ENCODE results near the gene ARMC3.
"Not testable (repeated sequence)": the region's sequence is repeated elsewhere in the genome, so short reads cannot be mapped to it uniquely, and the experiment has no call there.

ARMC3 gene

DNA sequence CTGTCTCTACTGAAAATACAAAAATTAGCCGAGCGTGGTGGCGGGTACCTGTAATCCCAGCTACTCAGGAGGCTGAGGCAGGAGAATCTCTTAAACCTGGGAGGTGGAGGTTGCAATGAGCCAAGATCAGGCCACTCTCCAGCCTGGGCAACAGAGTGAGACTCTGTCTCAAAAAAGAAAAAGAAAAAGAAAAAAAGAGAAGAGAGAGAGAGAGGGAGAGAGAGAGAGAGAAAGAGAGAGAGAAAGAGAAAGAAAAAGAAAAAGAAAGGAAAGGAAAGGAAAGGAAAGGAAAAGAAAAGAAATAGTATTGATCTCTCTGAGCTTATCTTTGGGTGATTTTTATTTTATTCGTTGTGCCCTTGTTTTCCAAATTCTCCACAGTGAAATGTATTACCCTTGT, 1.2 kb downstream of the ARMC3 start:
- not testable (repeated sequence) for DNase-seq

DNA sequence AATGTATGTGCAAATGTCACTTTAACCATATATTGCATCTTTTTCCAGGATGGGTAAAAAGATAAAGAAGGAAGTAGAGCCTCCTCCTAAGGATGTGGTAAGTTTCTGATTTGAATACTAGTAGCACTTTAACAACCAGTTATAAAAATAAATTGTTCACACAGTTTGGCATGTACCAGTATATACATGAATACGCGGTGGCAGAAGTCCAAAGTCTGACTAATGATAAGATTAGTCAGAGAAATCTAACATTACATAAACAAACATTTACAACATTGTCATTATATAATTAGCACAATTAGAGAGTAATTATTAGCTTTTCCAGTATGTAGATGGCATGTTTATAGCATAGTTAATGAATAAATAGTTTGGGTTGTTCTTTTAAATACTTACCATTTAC, 4.1 kb downstream of the ARMC3 start:
- DNase-seq = no peak

DNA sequence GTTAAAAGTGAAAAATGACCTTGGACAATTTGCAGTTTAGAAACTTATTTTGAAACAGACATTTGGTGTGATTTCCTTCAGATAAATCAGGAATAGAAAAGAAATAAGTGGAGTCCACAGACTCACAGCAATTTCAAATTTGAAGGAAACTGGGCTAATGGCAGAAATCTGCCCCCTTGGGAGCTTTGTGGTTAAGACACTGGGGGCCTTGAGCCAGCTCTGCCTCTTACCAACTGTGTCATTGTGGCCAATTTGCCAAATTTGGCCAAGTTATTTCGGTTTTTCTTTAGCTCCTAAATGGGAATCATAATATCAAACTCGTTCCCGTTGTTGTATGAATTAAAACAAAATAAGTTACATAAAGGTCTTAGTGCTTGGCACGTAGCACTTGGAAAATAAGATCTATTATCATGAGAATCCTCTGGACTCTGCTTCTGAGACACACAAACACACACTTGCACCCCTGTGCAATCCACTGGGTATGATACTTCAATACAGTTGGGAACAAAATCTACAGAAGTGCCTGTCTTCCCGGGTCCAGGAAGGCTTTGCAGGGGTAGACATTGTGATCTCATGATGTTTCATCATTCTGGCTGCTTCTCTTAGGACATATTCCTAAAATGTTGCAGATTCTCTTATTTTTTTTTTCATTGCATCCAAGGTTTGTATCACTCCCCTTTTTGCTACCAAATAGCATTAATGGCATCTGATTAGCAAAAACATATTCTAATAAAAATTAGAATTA, 4.9 kb downstream of the ARMC3 start:
- no peak for DNase-seq

DNA sequence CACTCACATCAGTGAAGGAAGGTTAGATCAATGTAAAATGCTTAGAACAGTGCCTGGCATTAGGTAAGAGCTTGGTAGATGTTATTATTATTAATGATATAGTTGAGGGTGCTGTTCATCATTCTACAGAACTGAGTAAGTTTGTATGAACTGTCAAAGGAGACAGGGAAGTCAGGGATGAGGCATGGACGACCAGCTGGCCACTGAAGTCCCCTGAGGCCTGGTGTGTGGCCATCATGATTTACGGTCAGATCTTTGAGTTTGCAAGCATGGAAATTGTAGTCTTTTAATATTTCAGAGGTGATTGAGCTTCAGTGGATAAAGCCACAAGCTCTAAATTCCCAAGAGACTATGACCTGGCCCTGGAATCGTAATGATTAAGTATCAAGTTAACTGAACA, 6.9 kb downstream of the ARMC3 start:
- no peak for DNase-seq

DNA sequence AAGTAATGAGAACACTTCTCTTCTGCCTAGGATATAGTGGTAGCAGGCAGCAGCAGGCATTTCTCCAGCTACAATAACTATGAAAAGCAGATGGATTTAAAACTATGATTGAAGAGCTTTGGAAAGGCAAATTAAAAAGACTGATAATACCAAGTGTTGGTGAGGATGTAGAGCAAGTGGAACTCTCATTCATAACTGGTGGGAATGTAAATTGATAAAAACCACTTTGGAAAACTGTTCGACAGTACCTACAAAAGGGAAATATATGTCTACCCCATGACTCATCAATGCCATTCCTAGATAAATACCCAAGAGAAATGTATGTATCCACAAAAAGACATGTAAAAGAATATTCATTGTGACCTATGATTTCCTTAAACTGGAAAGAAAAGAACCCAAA, 14.6 kb downstream of the ARMC3 start:
- no peak for DNase-seq

DNA sequence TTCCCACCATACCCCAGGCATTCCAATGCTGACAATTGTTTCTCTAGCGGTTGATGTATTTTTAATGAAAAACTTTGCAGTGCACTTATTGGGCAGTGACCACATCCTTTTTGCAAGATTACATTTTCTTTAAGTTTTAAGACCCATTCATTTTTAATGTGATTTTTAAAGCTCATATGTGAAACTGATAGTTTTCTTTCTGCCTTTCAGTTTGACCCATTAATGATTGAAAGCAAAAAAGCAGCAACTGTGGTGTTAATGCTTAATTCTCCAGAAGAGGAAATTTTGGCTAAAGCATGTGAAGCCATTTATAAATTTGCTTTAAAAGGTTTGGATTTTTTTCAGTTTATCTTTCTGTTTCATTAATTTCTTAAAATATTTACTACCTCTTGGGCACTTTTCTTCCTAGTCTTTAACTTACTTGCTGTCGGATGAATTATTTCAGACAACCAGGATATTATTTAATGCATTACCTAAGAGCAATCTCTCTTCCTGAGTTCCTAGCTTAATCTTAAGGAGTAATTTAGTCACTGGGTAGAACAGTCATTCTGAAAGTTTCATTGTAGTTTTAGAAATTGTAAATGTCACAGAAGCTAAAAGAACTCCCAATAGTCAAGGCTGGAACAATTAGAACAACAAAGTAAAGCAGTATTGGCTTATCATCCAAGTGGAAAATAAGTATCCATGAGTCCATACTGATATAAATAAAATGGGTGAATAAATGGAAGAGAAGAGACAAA, 18.3 kb downstream of the ARMC3 start:
- DNase-seq = no peak

DNA sequence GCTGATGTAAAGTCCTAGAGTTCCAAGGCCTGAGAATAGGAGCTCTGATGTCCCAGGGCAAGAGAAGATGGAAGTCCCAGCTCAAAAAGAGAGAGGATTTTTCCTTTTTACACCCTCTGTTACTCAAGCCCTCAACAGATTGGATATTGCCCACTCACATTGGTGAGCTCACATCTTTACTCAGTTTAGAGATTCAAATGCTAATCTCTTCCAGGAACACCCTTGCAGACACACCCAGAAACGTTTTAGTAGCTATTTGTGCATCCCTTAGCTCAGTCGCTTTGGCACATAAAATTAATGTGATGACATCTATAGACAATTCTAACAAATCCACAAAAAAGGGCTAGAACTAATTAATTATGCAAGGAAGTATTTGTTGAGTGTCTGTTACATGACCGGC, 27.1 kb downstream of the ARMC3 start:
- DNase-seq = no peak

DNA sequence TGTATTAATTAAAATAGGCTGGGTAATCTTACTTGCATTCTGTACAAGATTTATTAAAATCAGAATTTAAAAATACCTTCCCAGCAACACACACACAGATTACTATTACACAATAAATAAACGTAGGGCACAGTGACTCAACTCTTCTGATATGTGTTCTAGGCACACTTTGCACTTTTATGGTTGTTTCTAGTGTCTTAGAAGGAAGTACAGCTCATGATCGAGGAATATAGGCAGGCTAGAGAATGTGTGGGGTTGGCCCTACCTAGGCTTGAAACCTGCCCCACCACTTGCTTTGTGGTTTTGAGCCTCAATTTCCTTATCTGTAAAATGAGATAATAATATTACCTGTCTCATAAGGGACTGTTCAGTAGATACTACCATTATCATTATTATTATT, 30.5 kb downstream of the ARMC3 start:
- DNase-seq = no peak

DNA sequence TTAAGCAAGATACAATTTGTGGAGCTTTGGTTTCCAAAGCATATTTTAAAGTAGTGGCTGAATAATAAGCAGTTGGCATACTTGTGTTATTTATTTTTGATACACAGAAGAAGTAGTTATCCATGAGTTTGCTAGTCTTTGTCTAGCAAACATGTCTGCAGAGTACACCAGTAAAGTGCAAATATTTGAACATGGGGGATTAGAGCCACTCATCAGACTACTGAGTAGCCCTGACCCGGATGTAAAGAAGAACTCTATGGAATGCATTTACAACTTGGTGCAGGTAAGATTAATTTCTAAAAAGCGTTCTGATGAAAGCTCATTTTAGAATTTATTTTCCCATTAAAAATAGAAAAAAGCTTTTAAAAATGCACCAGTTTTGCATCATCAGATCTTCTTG, 31.4 kb downstream of the ARMC3 start:
- DNase-seq = no peak

DNA sequence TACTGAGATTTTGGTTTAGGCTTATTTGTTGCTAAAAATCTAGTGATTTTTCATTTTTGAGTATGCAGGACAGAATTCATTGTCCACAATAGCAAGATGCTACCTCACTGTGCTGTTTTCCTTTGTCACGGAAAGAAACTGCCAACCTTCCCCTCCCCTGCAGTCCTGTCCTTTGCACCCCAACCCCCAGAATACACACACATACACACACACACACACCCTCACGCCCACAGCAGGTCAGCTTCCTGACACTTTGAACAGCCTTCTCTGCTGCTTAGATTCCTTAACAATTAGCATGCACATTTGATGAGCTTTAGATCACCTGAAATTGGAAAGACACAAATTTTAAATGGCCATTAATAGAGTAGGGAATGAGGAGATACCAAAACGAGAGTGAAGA, 32.1 kb downstream of the ARMC3 start:
- DNase-seq = no peak

DNA sequence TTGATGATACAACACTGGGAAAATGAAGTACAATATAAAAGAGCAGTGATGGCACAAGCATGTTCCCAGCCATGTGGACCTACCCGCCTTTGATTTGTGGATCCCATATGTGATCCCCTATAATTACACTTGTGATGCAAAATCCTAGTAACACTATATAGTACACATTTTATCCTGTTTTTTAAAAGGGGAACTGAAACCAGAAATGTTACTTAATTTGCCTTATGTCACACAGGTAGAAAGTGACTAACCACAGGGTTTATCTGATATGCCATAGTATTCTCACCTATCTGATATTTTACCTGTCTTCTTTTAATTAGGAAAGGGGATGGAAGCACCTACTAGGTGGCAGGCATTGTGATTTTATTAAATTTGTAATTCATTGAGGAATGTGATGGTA, 35.0 kb downstream of the ARMC3 start:
- DNase-seq = no peak

DNA sequence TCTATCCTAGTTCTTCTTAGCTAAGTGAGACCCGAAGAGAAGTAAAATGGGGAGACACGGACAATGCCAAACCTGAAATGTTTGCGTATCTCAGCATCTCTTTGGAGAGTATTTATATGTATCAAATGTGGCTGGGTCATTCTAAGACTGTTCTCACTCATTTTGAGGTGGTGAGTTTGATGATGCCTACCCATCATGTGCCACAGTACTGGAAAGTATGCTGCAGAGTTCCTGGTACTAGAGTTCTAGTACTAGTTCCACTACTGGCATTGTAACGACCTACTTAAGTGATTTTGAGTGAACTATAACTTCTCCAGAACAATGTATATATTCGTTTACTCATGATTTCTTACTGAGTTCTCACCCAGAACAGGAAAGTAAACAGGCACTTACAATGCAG, 41.9 kb downstream of the ARMC3 start:
- DNase-seq = no peak

DNA sequence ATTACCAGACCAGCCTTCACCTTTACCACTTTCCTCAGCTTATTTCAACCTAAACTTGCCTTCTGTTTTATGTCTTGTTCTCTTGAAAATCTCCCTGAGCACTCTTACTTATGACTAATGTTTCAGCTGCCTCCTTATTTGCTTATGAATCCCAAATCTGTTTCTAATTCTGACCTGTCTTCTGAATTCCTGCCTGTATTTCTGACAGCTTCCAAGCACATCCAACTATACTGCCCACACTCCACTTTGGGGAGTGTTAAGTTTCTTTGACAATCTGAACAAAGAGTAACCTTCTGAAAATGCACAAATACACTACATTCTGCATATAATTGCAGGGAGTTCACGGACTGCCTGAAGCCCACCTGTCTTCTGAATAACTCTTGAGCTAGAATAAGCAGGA, 48.7 kb downstream of the ARMC3 start:
- DNase-seq = no peak

DNA sequence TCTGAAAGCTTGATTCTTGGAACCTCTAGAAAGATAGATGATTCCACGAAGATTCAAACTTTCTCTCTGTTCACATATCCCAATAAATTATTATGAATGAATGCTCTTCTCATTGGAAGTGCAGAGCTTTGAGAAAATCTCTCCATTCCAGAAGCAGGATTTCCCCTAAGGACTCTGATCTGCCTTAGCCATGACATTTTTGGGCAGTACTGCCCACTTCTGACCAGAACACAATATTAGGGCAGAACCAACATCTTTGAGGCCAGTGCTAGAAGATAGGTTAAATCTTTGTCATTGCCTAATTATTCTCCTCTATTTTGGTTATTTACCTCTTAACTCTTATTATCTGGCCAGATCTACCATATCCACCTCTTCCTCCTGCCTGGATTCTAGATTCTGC, 49.9 kb downstream of the ARMC3 start:
- no peak for DNase-seq

DNA sequence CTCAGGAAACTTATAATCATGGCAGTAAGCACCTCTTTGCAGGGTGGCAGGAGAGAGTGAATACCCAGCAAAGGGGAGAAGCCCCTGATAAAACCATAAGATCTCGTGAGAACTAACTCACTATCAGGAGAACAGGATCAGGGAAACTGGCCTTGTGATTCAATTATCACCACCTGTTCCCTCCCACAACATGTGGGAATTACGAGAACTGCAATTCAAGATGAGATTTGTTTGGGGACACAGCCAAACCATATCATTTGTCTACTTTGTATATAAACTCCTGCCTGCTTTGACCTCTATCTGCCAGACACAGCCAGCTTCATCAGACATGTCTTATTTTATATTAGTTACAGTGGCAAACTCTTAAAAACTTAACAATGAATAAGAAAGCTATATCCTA, 50.4 kb downstream of the ARMC3 start:
- DNase-seq = no peak

DNA sequence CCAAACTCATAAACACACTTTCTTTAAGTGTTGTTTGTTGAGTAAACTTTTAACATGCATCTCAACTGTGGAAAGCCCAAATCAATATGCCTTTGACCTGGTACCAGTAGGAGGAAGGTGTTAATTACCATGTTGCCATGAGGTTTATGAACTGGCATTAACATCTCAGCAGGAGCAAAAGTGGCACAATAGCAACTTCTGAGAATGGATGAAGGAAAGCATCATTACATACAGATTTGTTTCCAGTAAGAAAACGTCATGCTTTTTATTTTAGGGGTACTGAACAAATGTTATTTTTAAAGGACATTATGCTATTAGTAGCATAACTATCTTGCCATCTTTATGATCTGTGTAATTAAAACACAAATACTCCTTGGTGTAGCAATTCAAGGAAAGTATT, 51.1 kb downstream of the ARMC3 start:
- DNase-seq = no peak

DNA sequence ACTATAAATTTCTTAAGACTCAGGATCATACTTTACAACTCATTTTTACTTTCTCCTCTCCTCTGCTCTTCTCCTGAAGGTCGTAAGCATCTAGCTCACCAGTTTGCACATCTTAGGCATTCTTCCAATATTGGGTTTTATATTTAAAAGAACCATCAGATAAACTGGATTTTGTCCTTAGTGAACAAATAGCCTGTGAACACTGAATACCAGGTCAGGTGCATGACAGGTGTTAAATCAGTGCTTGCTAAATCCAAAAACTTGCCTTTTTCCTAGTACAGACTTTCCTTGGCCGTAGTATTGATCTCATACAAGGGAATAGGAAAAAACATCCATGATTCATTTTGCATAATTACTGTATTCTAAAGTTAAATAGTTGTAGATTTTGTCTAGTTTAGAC, 53.0 kb downstream of the ARMC3 start:
- DNase-seq = no peak

DNA sequence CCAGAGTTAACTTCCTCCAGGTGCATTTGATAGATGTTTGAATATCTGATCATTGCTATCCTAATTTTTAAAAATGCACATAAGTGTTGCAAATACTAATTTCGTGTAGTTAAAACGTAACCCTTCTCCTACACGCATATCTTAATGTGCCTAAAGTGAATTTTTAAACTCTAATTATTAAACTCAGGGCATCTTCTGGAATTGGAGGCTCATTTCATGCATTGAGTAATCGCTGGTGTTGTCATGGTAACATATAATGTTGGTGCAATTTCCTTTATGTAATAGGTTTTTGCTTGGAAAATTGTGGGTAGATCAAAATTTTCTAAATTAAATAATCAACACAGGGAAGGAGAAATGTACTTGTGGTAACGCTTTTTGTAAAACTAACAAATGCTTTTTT, 56.2 kb downstream of the ARMC3 start:
- no peak for DNase-seq

DNA sequence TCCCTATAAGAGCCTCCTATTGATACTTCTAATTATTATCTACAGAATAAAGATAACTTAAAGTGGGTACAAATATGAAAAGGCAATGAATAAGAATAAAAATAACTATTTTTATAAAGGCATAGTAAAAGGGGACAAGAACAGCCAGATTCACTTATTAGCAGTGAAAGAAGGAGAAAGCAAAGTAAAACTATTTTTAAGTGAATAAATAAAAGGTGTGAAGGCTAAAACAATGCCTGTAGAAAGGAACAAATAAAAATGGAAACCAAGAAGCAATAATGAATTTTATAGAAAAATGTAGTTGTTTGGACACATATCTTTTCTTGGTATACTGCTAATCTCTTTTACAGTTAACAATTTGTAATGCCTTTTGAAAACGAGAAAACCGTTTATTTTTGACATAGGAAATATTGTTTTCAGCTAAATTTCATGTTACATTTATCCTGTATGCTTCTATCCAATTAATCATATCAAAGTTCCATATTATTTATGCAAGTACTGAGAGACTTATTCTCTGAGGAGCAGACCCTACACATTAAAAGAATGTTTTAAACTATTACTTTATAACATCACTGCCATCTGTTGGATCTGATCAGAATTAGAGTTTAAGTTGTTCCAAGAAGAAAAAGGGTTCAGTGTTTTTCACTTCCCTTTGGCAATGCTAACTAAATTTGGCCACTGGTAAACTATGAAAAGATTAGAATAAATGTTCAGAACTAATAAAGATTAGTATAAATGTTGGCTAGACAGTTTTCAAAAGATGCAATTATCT, 59.1 kb downstream of the ARMC3 start:
- no peak for DNase-seq

DNA sequence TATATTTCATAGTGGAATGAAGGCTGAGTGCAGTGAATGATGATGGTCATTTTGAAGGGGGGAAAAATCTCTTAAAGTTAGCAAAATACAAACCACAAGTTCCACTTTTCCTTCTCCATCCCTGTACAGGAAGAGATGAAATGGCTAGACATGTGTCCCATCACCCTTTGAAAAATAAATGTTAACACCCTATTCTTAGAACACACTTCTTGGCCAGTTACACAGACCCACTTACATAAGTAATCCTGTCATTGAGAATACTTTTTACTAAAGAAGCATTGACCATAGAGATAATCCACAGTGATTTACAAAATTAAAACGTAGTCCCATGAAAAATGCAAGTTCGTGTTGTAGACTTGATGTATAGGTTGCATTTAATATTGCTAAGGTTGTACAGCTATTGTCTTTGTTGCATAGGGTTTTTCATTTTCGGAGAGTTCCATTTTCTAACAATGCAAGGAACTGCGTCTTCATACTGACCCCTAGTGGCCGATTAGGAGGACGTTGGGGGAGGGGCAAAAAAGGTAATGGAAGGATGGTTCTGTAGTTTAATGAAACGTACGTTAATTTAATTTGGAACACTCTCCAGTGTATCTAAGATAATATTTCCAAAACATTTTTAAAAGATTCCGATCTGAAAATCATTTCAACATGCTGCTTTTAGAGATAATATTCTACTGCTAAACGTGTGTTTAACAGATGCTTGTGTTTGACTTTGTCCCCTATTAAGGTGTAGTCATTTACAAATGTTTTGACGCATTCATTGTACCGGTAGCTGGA, 60.9 kb downstream of the ARMC3 start:
- DNase-seq = peak; percentile 64

DNA sequence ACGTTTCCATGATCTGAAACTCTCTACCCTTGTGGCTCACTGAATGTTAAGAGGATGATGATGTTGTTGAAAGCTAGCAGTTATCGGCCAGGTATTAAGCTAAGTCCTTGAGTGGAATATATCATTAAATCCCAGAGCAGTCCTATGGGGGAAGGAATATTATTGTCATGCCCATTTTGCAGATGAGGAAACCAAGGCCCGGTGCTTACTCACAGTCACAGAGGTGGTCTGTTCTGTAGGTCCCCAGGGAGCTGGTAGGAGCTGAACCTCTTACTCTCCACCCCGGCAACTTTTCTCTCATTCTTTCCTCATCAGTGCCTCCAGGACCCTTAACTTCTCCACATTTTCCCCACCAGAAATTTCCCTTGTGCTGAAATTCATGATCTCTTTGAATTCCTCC, 62.6 kb downstream of the ARMC3 start:
- DNase-seq = no peak

DNA sequence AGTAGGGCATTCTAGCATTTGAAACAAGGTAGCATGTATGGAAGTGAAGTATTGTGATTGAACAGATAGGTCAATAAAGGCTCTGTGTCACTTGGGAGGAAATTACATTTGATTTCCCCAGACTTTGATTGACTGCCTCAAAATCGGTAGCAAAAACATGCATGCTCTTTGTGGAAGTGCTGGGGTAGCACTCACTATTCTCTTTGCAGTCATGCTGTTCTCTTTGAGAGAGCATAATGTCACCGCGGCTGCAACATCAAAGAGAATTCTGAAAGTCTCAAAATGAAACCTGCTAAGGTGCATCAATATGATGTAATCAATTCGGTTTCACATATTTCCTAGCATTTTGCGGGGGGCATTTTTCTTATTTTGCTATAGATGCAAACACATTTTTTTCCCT, 64.2 kb downstream of the ARMC3 start:
- DNase-seq = no peak

DNA sequence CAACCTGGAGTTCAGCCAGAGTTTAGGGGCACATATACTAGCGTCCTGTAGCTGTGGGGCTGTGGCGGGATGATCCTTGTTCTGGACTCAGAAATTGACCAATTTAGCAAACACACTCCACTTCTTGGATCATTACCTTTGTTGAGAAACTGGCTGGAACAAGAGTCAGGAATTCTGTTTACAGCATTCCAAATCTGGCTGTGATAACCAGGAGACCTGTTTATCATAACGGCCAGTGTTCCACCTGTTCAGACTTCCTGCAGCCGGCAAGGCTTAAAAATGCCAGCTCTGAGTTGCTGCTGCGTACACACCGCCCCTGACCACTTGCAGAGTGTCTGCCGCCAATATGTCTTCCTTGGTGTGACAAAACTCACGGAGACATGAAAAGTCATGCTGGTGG, 64.8 kb downstream of the ARMC3 start:
- no peak for DNase-seq
